Epidermal melanocyte (primary cell): ENCODE measurements around the gene NXNL1.
"Not testable (repeated sequence)": the region's sequence is repeated elsewhere in the genome, so short reads cannot be mapped to it uniquely, and the experiment has no call there.

Experiments
- DNase-seq: peaks from one replicate; pipeline ENCODE4 v3.0.0; 2011; ENCODE audit warnings: low spot score; ENCODE audit not compliant: insufficient read length

The NXNL1 gene, protein sequence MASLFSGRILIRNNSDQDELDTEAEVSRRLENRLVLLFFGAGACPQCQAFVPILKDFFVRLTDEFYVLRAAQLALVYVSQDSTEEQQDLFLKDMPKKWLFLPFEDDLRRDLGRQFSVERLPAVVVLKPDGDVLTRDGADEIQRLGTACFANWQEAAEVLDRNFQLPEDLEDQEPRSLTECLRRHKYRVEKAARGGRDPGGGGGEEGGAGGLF

DNA sequence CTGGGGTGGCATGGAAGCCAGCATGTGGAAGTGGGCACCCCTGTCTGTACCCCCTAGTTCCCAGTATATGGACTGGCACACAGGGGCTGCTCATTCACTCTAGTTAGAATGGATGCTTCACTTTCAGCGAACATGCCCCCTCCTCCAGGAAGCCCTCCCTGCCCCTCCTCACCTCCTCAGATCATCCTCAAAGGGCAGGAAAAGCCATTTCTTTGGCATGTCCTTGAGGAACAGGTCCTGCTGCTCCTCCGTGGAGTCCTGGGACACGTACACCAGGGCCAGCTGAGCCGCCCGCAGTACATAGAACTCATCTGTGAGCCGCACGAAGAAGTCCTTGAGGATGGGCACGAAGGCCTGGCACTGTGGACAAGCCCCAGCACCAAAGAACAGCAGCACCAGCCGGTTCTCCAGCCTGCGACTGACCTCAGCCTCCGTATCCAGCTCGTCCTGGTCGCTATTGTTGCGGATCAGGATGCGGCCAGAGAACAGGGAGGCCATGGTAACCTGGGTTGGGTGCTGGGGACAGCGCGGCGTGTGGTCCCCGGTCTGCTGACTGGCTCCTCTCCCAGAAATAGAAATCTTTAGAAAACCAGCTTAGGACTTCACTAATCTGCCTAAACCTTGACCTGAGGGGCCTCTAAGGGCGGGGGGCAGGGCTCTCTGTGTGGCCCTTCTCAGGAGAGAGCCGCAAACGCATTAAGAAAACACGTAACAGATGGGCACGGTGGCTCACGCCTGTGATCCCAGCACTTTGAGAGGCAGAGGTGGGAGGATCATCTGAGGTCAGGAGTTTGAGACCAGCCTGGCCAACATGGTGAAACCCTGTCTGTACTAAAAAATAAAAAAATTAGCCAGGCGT lies at the start of gene NXNL1:
Gene NXNL1 (minus strand): TSS at position 555 of the 859 bp plus-strand sequence. CDS start 57 bp downstream, at position 498.
- DNase-seq: no peak

DNA sequence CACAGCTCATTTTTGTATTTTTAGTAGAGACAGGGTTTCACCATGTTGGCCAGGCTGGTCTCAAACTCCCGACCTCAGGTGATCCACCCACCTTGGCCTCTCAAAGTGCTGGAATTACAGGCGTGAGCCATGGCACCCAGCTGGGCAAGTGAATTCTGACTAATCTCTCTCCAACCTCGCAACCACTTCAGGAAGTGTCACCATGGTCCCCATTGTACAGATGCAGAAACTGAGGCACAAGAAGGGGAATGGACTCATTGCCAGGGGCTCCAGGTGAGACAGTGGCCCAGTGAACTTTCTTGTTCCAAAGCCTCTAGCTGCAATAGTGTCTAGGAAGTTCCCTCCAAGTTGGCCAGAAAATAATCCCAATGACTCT lies 47.8 kb upstream of the NXNL1 start:
- DNase-seq: not testable (repeated sequence)

DNA sequence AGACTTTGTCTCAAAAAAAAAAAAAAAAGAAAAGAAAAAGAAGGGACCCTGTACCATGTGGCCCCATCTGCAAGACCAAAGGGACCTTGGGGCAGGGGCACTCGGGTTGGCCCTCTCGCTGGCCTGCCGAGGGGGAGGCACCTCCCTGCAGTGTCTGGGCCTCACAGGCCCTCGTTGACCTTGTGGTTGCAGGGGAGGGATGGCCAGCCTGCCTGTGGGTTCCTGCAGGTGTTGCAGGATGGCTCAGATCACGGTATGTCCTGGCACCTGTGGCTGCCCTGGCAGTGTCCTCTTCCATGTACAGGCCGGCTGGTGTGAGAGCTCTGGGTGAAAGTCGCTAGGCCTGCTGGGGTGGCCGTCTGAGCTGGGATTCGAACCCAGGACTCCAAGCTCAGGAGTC lies 46.0 kb upstream of the NXNL1 start:
- DNase-seq: no peak

DNA sequence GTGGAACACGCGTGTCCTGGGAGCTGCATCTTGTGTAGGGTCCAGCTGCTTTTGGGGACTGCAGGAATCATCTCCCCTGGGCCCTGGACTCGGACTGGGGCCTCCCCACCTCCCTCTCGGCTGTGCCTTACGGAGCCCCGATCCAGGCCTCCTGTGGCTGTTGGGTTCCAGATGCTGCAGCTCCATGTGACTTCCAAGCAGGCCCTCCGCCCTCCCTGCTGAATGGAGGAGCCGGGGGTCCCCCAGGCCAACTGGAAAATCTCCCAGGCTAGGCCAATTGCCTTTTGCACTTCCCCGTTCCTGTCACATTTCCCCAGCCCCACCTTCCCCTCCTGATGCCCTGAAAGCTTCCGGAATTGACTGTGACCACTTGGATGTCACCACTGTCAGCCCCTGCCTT lies 44.5 kb upstream of the NXNL1 start:
- DNase-seq: no peak

DNA sequence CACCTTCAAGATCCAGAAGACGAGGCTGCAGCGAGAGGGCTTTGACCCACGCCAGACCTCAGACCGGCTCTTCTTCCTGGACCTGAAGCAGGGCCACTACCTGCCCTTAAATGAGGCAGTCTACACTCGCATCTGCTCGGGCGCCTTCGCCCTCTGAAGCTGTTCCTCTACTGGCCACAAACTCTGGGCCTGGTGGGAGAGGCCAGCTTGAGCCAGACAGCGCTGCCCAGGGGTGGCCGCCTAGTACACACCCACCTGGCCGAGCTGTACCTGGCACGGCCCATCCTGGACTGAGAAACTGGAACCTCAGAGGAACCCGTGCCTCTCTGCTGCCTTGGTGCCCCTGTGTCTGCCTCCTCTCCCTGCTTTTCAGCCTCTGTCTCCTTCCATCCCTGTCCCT lies 43.7 kb upstream of the NXNL1 start:
- no peak for DNase-seq

DNA sequence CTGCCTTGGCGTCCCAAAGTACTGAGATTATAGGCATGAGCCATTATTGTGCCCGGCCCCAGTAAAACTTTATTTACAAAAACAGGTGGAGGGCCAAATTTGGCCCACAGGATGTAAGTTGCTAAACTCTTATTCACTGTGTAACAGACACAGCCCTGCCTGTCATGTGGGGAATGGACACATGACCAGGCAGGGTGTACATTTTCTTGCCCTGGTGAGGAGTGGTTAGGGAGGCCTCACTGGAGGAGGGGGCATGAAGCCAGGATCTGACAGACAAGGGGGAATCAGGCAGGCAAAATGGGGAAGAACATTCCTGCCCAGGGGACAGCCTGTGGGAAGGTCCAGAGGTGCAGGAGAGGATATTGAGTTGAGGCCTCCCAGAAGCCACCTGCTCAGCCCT lies 43.3 kb upstream of the NXNL1 start:
- no peak for DNase-seq

DNA sequence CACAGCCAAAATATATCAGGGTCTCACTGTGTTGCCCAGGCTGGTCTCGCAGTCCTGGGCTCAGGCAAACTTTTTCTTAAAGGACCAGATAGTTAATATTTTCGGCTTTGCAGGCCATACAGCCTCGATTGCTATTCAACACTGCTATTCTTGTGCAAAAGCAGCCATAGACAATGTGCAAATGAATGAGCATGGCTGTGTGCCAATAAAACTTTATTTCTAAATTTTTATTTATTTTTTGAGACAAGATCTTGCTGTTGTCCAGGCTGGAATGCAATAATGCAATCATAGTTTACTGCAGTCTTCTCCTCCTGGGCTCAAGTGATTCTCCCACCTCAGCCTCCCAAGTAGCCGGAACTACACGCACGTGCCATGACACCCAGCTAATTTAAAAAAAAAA lies 42.5 kb upstream of the NXNL1 start:
- DNase-seq: no peak

DNA sequence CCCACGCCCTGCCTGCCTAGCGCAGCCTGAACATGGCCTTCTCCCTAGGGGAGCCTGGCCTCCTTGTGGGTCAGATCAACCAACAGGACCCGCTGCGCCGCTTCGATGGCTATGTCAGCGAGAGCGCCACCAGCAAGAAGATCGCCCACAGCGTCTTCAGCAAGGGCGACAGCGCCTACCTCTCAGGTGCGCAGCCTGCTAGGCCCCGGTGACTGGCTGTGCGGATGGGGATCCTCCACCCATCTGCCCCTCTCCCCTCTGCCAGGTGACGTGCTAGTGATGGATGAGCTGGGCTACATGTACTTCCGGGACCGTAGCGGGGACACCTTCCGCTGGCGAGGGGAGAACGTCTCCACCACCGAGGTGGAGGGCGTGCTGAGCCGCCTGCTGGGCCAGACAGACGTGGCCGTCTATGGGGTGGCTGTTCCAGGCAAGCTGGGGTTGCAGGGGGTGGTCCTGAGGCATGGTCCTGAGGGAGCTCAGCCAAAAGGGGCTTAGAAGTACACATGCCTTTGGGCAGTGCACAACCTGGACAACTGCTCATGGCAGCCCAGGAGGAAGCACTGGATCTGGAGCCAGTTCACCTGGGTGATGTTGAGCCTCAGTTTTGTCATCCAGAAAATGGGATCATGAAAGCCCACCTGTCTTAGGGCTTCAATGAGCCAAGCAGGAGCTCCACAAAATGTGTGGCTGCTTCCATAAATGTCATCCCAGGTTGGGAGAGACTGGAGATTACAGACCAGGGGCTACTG lies 39.9 kb upstream of the NXNL1 start:
- no peak for DNase-seq

DNA sequence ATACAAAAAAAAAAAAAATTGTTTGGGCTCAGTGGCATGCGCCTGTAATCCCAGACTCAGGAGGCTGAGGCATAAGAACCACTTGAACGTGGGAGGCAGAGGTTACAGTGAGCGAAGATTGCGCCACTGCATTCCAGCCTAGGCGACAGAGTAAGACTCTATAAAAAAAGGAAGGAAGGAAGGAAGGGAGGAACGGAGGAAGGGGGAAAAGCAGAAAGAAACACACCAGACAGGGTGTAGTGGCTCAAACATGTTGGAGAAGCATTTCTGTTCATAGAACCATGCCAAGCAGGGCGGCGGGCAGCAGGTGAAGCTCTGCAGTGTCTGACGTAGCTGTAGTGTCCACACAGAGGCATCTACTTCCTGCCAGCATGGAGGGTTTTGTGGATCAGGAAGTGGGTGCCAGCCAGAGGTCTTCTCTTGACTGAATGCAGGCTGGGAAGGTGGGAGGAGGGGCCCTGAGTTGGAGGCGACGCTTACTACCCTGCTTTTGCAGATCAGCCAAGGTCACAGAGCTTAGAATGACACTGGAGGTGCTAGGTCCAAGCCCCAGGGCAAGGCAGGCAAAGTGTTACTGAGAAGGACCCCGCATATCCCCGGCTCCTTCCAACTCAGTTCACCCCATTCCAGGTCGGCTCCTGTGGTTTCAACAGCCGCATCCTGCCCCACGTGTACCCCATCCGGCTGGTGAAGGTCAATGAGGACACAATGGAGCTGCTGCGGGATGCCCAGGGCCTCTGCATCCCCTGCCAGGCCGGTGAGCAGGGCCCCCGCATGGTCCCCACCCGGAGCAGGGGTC lies 39.1 kb upstream of the NXNL1 start:
- DNase-seq: no peak

DNA sequence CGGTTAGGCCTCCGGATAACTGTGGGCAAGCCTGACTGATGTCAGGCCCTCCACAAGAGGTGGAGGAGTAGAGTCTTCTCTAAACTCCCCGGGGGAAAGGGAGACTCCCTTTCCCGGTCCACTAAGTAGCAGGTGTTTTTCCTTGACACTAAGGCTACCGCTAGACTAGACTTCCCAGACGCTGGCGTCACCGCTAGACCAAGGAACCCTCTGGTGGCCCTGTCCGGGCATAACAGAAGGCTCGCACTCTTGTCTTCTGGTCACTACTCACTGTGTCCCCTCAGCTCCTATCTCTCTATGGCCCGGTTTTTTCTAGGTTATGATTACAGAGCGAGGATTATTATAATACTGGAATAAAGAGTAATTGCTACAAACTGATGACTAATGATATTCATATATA lies 38.3 kb upstream of the NXNL1 start:
- DNase-seq: not testable (repeated sequence)

DNA sequence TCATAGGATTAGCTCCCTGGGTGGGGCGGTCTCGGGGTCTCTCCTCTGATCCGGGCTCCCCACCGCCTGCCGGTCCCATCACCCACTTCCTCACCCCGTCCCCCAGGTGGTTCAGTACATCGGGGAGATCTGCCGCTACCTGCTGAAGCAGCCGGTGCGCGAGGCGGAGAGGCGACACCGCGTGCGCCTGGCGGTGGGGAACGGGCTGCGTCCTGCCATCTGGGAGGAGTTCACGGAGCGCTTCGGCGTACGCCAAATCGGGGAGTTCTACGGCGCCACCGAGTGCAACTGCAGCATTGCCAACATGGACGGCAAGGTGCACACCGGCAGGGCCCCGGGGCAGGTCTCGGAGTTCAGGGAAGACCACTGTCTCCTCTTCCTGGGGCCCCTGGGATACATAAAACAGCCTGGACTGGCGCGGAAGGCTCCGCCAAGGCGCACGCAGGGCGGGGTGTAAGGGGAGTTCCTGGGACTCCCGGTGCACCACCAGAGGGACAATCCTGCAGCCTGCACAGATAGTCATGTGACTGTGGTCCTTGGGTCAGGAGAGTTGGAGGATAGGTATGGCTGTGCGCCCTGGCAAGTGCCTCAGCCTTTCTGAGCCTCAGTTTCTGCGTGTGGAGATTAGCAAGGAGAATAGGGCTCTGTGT lies 36.5 kb upstream of the NXNL1 start:
- DNase-seq: no peak

DNA sequence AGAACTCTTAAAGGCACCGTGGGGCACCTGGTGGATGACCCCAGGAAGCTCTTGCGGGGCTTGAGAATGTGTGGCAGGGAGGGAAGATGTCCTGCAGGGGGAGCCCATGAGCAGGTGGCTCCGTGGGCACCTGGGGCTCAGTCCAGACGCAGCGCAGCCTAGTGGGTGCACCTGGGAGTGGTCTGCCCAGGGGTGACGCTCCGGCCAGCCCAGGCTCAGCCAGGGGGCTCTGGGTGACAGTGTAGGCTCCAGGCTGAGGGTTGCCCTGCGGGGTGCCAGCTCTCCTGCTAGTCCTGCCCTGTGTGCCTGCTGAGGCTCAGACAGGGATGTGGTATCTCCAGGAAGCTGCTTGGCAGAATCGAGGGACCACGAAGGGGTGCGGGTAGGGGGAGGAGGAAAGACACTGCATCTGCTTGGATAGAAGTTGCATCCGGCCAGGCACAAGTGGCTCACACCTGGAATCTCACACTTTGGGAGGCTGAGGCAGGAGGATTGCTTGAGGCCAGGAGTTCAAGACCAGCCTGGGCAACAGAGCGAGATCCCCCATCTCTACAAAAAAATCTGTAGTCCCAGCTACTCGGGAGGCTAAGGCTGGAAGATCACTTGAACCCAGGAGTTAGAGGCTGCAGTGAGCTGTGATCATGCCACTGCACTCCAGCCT lies 35.7 kb upstream of the NXNL1 start:
- DNase-seq: no peak

DNA sequence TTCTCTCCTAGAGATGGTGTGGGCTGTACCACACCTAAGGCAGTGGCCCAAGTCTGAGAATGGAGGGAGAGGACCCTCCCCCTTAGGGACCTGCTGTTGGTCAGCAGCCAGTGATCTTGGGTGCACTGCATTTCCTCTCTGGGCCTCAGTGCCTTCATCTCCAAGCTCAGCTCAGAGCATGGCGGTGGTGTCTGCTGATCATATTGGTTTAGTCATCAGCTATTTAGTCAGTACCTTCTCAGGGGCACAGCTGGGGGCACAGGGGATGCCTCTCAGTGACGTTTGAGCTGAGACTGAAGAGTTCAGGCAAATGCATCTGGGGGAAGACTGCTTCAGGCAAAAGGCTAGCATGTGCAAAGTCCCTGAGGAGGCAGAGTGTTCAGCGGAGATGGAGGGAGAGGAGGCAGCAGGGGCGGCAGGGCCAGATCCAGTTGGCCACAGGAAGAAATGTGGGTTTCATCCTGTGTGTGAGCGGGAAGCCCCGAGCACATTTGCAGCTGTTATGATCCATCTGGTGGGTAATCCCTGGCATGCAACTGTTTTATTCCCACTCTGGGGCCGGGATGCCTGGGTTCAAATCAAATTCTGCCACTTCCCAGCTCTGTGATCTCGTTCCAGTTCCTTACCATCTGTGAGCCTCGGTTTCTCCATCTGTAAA lies 35.0 kb upstream of the NXNL1 start:
- no peak for DNase-seq

DNA sequence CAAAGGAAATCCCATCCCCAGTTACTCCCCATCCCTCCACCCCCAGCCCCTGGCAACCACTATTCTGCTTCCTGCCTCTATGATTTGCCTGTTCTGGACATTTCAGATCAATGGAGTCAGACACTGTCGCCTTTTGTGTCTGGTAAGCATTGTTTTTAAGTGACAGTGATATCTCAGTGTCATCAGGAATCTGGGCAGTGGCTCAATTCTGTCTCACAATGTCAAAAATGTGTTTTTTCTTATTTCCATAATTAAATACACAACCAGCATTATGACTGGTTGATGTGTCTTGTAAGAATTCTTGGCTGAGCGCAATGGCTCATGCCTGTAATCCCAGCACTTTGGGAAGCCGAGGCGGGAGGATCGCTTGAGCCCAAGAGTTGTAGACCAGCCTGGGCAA lies 30.6 kb upstream of the NXNL1 start:
- no peak for DNase-seq

DNA sequence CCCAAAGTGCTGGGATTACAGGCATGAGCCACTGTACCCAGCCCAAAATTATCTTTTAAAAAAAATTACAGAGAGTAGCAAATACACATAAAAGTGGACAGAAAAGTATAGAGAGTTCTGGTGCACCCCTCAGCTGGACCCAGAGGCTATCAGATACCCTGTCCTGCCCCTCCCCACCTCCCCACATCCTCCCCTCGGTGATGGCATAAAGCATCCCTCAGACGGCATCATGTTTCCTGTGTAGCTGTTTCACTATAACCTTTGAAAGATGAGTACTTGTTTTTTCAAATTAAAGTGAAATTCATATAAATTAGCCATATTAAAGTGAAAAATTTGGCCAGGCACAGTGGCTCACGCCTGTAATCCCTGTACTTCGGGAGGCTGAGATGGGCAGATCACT lies 29.7 kb upstream of the NXNL1 start:
- DNase-seq: no peak

DNA sequence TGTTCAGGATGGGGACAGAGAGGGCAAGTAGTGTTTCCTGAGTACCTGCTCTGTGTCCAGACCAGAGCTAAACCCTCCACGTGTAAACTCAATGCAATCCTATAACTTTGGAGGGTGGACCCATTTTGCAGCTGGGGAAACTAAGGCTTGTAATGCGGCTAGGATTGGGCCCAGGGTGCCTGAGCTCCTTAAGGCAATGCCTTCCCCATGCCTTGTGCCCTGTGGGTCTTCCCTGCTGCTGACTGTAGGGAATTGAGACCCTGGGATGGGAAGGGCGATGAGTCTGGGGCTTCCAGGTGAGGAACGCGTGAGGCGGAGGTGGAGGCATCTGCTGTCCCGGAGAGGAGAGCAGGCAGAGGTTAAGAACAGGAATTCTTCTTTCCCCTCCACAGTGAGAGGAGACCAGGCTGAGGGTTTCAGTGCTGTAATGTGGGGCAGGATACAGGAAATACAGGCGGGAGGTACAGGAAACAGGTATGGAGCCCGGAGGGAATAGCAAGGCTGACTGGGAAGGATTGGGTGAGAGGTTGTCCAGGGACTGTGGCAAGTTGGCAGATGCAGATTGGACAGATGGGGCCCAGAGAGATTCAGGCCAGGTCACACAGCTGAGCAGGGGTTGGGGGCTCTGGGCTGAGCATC lies 28.8 kb upstream of the NXNL1 start:
- no peak for DNase-seq

DNA sequence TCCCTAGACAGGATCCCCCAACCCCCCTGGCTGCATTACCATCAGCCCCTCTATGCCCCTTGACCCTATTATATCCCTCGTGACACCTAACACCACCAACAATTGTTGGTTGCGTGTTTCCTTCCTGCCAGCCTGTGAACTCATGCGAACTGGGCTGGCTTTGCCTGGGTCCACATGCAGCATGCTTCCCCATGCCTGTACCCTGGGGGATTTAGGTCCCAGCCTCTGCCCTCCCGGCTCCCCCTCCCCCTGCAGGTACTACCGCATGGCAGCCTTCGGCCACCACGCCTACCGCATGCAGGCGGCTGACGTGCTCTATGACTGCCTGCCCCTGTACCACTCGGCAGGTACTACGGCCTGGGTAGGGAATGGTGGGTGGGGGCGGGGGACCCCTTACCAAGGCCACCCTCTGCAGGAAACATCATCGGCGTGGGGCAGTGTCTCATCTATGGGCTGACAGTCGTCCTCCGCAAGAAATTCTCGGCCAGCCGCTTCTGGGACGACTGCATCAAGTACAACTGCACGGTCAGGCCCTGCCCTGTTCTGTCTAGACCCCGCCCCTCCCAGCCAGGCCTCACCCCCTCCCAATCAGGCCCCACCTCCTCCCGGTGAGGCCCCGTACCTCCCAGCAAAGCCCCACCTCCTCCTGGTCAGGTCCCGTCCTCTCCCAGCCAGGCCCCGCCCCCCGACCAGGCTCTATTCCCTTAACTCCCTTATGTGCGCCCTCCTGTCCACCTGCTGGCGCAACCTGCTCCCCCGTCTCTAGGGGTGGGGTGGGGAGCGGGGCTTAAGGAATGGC lies 28.1 kb upstream of the NXNL1 start:
- no peak for DNase-seq

DNA sequence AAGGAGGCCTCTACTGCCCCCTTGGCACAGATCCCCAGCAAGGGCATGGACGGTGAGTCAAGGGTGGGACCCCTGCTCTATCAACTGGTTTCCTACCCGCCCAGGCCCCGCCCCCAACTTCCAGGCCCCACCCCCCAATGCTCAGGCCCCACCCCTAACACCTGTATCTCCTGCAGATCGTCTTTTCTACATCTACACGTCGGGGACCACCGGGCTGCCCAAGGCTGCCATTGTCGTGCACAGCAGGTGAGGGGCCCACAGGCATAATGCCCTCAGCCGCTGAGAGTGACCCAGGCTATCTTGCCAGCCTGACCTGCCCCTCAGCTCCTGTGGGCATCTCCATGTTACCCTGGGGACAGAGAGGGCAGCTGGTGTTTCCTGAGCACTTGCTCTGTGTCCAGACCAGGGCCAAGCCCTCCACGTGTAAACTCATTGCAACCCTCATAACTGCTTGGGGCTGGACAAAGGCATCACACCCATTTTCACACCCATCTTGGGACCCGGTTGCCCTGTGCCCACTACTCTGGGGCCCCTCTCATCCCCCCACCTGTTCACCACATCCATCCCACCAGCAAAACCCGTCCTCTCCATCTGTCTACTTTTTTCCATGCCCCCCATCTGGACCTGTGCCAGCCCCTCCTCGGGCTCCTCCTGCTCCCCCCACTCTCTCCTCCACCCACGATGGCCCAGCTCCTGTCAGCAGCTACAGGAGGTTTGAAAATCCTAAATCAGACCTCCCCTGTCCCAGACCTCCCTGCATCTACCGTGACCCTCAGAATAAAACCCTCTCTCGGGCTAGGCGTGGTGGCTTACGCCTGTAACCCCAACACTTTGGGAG lies 26.8 kb upstream of the NXNL1 start:
- DNase-seq: no peak
